GM13976 (cell line): ENCODE data around the gene RIC3.

Source experiments
- DNase-seq: peaks from one replicate; pipeline ENCODE4 v3.0.0; 2012; ENCODE audit warnings: low spot score
- CTCF ChIP-seq: IDR thresholded peaks from 2 replicates; pipeline ENCODE4 v1.5.1; 2012; ENCODE audit warnings: borderline replicate concordance, mild to moderate bottlenecking; ENCODE audit not compliant: insufficient read depth; ENCODE audit errors: extremely low read depth, missing control alignments, control extremely low read depth
- in situ Hi-C: fragments of 300-500 bp; cut with MboI; formaldehyde crosslinking; loops from one replicate; pipeline ENCODE4 v1.12.0; 2022; ENCODE audit warnings: low sequenced_read_pairs, mixed read lengths, inconsistent platforms; ENCODE audit not compliant: unreplicated experiment

The RIC3 gene

GRCh38 chr11:8098361-8098760 is 70.5 kb downstream of the RIC3 start:
- no peak for DNase-seq
- TF ChIP-seq CTCF, result no peak
- in situ Hi-C loops, result loop anchor here (10.0 kb wide), 1 partner anchor 94 kb away; no protein-coding TSS in a partner anchor

DNA sequence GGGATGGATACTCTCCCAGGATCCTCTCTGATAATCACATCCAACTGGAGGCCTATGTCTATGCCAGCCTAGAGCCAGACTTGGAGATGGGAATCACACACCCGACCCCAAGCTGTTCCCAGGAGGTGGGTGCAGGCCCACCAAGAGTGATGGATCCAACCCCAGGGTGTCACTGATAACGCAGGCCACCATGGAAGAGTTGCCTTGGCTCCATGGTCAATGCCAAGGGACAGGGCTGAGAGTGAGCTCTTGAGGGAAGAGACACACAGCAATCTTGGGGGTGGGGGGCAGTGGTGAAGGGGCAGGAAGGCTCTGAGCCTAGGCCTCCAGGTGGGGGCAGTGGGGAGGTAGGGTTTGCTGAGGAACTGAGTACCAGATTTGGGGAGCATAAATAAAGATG is 70.9 kb downstream of the RIC3 start:
- in situ Hi-C loops, result loop anchor here (10.0 kb wide), 1 partner anchor 93 kb away; no protein-coding TSS in a partner anchor
- no peak for TF ChIP-seq CTCF
- DNase-seq, result no peak

- no peak for DNase-seq
- in situ Hi-C loops, result loop anchor here (10.0 kb wide), 1 partner anchor 93 kb away; no protein-coding TSS in a partner anchor
- no peak for TF ChIP-seq CTCF
Observed at GRCh38 chr11:8097468-8097867, 71.4 kb downstream of the RIC3 start.

DNA sequence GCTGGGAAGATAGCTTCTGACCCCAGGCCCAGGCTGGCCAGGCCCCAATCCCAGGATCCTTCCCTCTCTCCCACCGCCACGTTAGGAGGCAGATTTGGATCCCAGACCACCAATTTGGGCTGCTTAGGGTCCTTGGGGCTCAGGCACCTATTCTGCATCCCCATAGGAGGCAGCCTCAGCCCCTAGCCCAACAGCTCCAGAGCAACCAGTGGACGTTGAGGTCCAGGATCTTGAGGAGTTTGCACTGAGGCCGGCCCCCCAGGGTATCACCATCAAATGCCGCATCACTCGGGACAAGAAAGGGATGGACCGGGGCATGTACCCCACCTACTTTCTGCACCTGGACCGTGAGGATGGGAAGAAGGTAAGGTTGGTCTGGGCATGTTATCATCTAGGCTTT is 71.8 kb downstream of the RIC3 start:
- TF ChIP-seq CTCF, result no peak
- DNase-seq, result no peak
- in situ Hi-C loops, result loop anchor here (10.0 kb wide), 1 partner anchor 92 kb away; no protein-coding TSS in a partner anchor

GRCh38 chr11:8096575-8096974 is 72.2 kb downstream of the RIC3 start:
- no peak for TF ChIP-seq CTCF
- in situ Hi-C loops, result loop anchor here (10.0 kb wide), 1 partner anchor 92 kb away; no protein-coding TSS in a partner anchor
- no peak for DNase-seq

GRCh38 chr11:8095806-8096522 is 72.9 kb downstream of the RIC3 start:
- in situ Hi-C loops, result loop anchor here (10.0 kb wide), 1 partner anchor 91 kb away; no protein-coding TSS in a partner anchor
- DNase-seq, result no peak
- no peak for TF ChIP-seq CTCF
